PC-3 (cell line): ENCODE data around the gene RREB1. TPM values are rescaled to one million over a fixed set of nuclear protein-coding genes. Genes with fewer than 3 reads are reported as not detected.

Experiments
- ATAC-seq: fragments of 200-7000 bp; cut with Tn5 transposase; 2 replicates; pipeline ENCODE4 v1.9.1; 2020; ENCODE audit warnings: mild to moderate bottlenecking, moderate library complexity
- BruUV-seq: library from RNA; stranded (reverse); fragments of 400-500 nt; replicated peaks from 2 replicates; lab custom pipeline; 2021; lab: Mats Ljungman, UMichigan
- CTCF ChIA-PET: fragments of 300-600 bp; sonication (Branson Sonifier 250); formaldehyde crosslinking; loops from one replicate; lab custom pipeline; 2022; ENCODE audit warnings: antibody characterized with exemption; lab: Charles Lee
- POLR2A ChIA-PET: fragments of 300-600 bp; sonication (Branson Sonifier 250); formaldehyde crosslinking; loops from one replicate; lab custom pipeline; 2022; ENCODE audit warnings: antibody characterized with exemption; ENCODE audit not compliant: unreplicated experiment; lab: Charles Lee
- DNase-seq: peaks from one replicate; pipeline ENCODE4 v3.0.0-alpha.2; 2015
- H2AFZ ChIP-seq: fragments of 300-600 bp; sonication (generic); 2 replicates; pipeline ENCODE4 v1.6.0; 2016; ENCODE audit warnings: antibody characterized with exemption, low read length
- H3F3A ChIP-seq: fragments of 300-600 bp; sonication (generic); one replicate; pipeline ENCODE4 v1.6.0; 2017; ENCODE audit warnings: antibody characterized with exemption, low read length, control low read depth, mild to moderate bottlenecking; ENCODE audit not compliant: unreplicated experiment
- H3K27ac ChIP-seq: fragments of 300-600 bp; sonication (generic); 2 replicates; pipeline ENCODE4 v1.5.1; 2016; ENCODE audit warnings: mild to moderate bottlenecking, low read length
- H3K27me3 ChIP-seq: fragments of 300-600 bp; sonication (generic); 2 replicates; pipeline ENCODE4 v1.6.1; 2016; ENCODE audit warnings: low read length, mixed read lengths
- H3K36me3 ChIP-seq: fragments of 300-600 bp; sonication (generic); 2 replicates; pipeline ENCODE4 v1.6.1; 2016; ENCODE audit warnings: low read depth, mixed run types, low read length, mixed read lengths
- H3K4me1 ChIP-seq: fragments of 300-600 bp; sonication (generic); 2 replicates; pipeline ENCODE4 v1.5.1; 2016; ENCODE audit warnings: low read length; ENCODE audit not compliant: insufficient read depth
- H3K4me2 ChIP-seq: fragments of 300-600 bp; sonication (generic); 2 replicates; pipeline ENCODE4 v1.6.0; 2016; ENCODE audit warnings: low read length
- H3K4me3 ChIP-seq: fragments of 300-600 bp; sonication (generic); 2 replicates; pipeline ENCODE4 v1.5.1; 2016; ENCODE audit warnings: mild to moderate bottlenecking, low read length, mixed read lengths
- H3K79me2 ChIP-seq: fragments of 300-600 bp; sonication (generic); 2 replicates; pipeline ENCODE4 v1.6.1; 2017; ENCODE audit warnings: low read length, mixed read lengths
- H3K9ac ChIP-seq: fragments of 300-600 bp; sonication (generic); 2 replicates; pipeline ENCODE4 v1.6.0; 2016; ENCODE audit warnings: mild to moderate bottlenecking, low read length
- H3K9me2 ChIP-seq: fragments of 300-600 bp; sonication (generic); replicated peaks from 2 replicates; pipeline ENCODE4 v1.6.1; 2016; ENCODE audit warnings: mixed run types, low read length, mixed read lengths
- H3K9me3 ChIP-seq: fragments of 300-600 bp; sonication (generic); 2 replicates; pipeline ENCODE4 v1.6.1; 2016; ENCODE audit warnings: low read length, mixed read lengths
- H4K20me1 ChIP-seq: fragments of 300-600 bp; sonication (generic); 2 replicates; pipeline ENCODE4 v1.6.1; 2016; ENCODE audit warnings: low read length, mixed read lengths
- CTCF ChIP-seq: fragments of 300-600 bp; sonication (generic); conservative IDR thresholded peaks from 2 replicates; pipeline ENCODE4 v1.5.1; 2017; ENCODE audit warnings: antibody characterized with exemption, low read depth, mild to moderate bottlenecking, low read length
- EZH2 ChIP-seq: fragments of 300-600 bp; sonication (generic); IDR thresholded peaks from one replicate; pipeline ENCODE4 v1.6.1; 2017; ENCODE audit warnings: antibody characterized with exemption, mild to moderate bottlenecking, low read length; ENCODE audit not compliant: unreplicated experiment
- EZH2phosphoT487 ChIP-seq: fragments of 300-600 bp; sonication (generic); IDR thresholded peaks from 2 replicates; pipeline ENCODE4 v1.6.1; 2018; ENCODE audit warnings: mild to moderate bottlenecking, antibody characterized with exemption, low read length, borderline replicate concordance
- intact Hi-C: fragments of 100-400 bp; cut with micrococcal nuclease; formaldehyde crosslinking; loops from 2 replicates; pipeline ENCODE4 v1.9.0; 2023
- total RNA-seq: library from RNA; depleted of rRNA; stranded (reverse); fragments of >200 nt; gene quantifications from 2 replicates; pipeline ENCODE4 v1.2.3, GENCODE V29; 2014

The RREB1 gene
- total RNA-seq, 1 experiment from 2014 or later: 26.0 TPM

- POLR2A ChIA-PET: no interaction called here
- no peak overlapping the region for H2AFZ ChIP-seq
- H3K4me1 ChIP-seq: peaks cover 4% of the 10 kb centered on the region; the same call in 1 of the 2 replicates
- H3K4me2 ChIP-seq: no peak overlapping the region
- intact Hi-C loops: no loop called here
- no peak overlapping the region for H3K9ac ChIP-seq
- no peaks in the 10 kb centered on the region for H3K27me3 ChIP-seq
- H3K9me3 ChIP-seq: no peaks in the 10 kb centered on the region
- TF ChIP-seq EZH2: no peak
- no peak for TF ChIP-seq CTCF
- no peak for TF ChIP-seq EZH2phosphoT487
- no peaks in the 10 kb centered on the region for H3F3A ChIP-seq
- no peak for ATAC-seq
- no peak overlapping the region for H3K4me3 ChIP-seq
- DNase-seq: no peak
- H4K20me1 ChIP-seq: no peaks in the 10 kb centered on the region
- no TSS peak for BruUV-seq
- no peaks in the 10 kb centered on the region for H3K79me2 ChIP-seq
- no peaks in the 10 kb centered on the region for H3K9me2 ChIP-seq
- H3K27ac ChIP-seq: no peak overlapping the region
- CTCF ChIA-PET: no interaction called here
- H3K36me3 ChIP-seq: peaks cover 39% of the 10 kb centered on the region
Observed at GRCh38 chr6:7250812-7251211, 143.1 kb downstream of the RREB1 start.

GRCh38 chr6:7251646-7252260, 144.0 kb downstream of the RREB1 start:
- no peak overlapping the region for H3K9ac ChIP-seq
- CTCF ChIA-PET: interaction anchor here (0.6 kb wide), 1 partner anchor 24 kb away, joined by 8 read pairs; no protein-coding TSS in a partner anchor
- H3K9me3 ChIP-seq: no peaks in the 10 kb centered on the region
- no TSS peak for BruUV-seq
- POLR2A ChIA-PET: no interaction called here
- no peaks in the 10 kb centered on the region for H3K9me2 ChIP-seq
- no peak overlapping the region for H3K4me3 ChIP-seq
- intact Hi-C loops: no loop called here
- no peaks in the 10 kb centered on the region for H3K27me3 ChIP-seq
- H3K27ac ChIP-seq: no peak overlapping the region
- DNase-seq (no peak), ATAC-seq (no peak)
- peaks cover 4% of the 10 kb centered on the region; the same call in 1 of the 2 replicates for H3K4me1 ChIP-seq
- H3K36me3 ChIP-seq: peaks cover 39% of the 10 kb centered on the region
- no peaks in the 10 kb centered on the region for H3F3A ChIP-seq
- H3K4me2 ChIP-seq: no peak overlapping the region
- no peaks in the 10 kb centered on the region for H4K20me1 ChIP-seq
- no peaks in the 10 kb centered on the region for H3K79me2 ChIP-seq
- no peak for TF ChIP-seq EZH2
- TF ChIP-seq EZH2phosphoT487: no peak
- no peak for TF ChIP-seq CTCF
- no peak overlapping the region for H2AFZ ChIP-seq

- H3K9me3 ChIP-seq: no peaks in the 10 kb centered on the region
- no peaks in the 10 kb centered on the region for H3K79me2 ChIP-seq
- ATAC-seq (no peak), DNase-seq (no peak)
- TF ChIP-seq EZH2phosphoT487 (no peak), CTCF (no peak), EZH2 (no peak)
- intact Hi-C loops: no loop called here
- POLR2A ChIA-PET: no interaction called here
- peaks cover 4% of the 10 kb centered on the region; the same call in 1 of the 2 replicates for H3K4me1 ChIP-seq
- H3K36me3 ChIP-seq: peaks cover 36% of the 10 kb centered on the region
- no TSS peak for BruUV-seq
- no peak overlapping the region for H3K4me2 ChIP-seq
- no peaks in the 10 kb centered on the region for H3F3A ChIP-seq
- H3K27me3 ChIP-seq: no peaks in the 10 kb centered on the region
- no peak overlapping the region for H3K27ac ChIP-seq
- no peak overlapping the region for H2AFZ ChIP-seq
- H3K4me3 ChIP-seq: no peak overlapping the region
- no peak overlapping the region for H3K9ac ChIP-seq
- H3K9me2 ChIP-seq: no peaks in the 10 kb centered on the region
- H4K20me1 ChIP-seq: no peaks in the 10 kb centered on the region
- CTCF ChIA-PET: no interaction called here
Observed at GRCh38 chr6:7252390-7252789, 144.6 kb downstream of the RREB1 start.
